B cell (primary cell): ENCODE data around the gene GIMAP8. TPM values are rescaled to one million over a fixed set of nuclear protein-coding genes. Genes with fewer than 3 reads are reported as not detected.
A peak's percentile ranks its signal among the peaks of the same experiment; 100 is the strongest.

ENCODE experiments used
- ATAC-seq: fragments of 200-7000 bp; cut with Tn5 transposase; one replicate; pipeline ENCODE4 v1.10.0; 2021; ENCODE audit warnings: low read depth, mild to moderate bottlenecking, moderate number of reproducible peaks, moderate library complexity
- CTCF ChIA-PET: fragments of 350-600 bp; sonication (Branson Sonifier 250); formaldehyde crosslinking; loops from one replicate; lab custom pipeline; 2021; ENCODE audit warnings: antibody characterized with exemption, inconsistent platforms; lab: Charles Lee
- POLR2A ChIA-PET: fragments of 350-600 bp; sonication (Branson Sonifier 250); formaldehyde crosslinking; loops from one replicate; lab custom pipeline; 2021; ENCODE audit warnings: antibody characterized with exemption; lab: Charles Lee
- DNase-seq: peaks from one replicate; pipeline ENCODE4 v3.0.0; 2013
- H2AFZ ChIP-seq: 2 replicates; pipeline ENCODE4 v1.6.1; 2012; ENCODE audit warnings: mild to moderate bottlenecking, low read depth, low read length; ENCODE audit not compliant: insufficient read depth, poor library complexity, severe bottlenecking
- H3K27ac ChIP-seq, 2 donors: 1 replicate in 1 of 2; 2 replicates in 1 of 2; pipeline ENCODE4 v1.5.1; 2012 to 2013; ENCODE audit warnings: low read length in 2 of 2, mild to moderate bottlenecking in 2 of 2, moderate library complexity in 1 of 2
- H3K27me3 ChIP-seq, 4 experiments: fragments of 200-600 bp in 1 of 4; sonication (generic) in 1 of 4; replicated peaks in 1 of 4; 1 replicate in 2 of 4; 2 replicates in 2 of 4; pipeline versions ENCODE4 v1.6.1 to v1.7.0; 2013 to 2016; ENCODE audit warnings: low read length in 3 of 4, mild to moderate bottlenecking in 2 of 4, mixed read lengths in 1 of 4, moderate library complexity in 1 of 4; ENCODE audit not compliant: insufficient read depth in 4 of 4, control insufficient read depth in 3 of 4; ENCODE audit errors: control extremely low read depth in 1 of 4
- H3K36me3 ChIP-seq, 2 experiments: replicated peaks in 1 of 2; 1 replicate in 1 of 2; 2 replicates in 1 of 2; pipeline versions ENCODE4 v1.6.1 to v1.7.1; 2013; ENCODE audit warnings: low read length in 1 of 2; ENCODE audit not compliant: insufficient read depth in 2 of 2, control insufficient read depth in 1 of 2; ENCODE audit errors: control extremely low read depth in 1 of 2, extremely low read depth in 1 of 2
- H3K4me1 ChIP-seq, 2 donors: fragments of 200-600 bp in 1 of 2; sonication (generic) in 1 of 2; 1 replicate in 1 of 2; 2 replicates in 1 of 2; pipeline versions ENCODE4 v1.5.1 to v1.6.1; 2013 to 2017; ENCODE audit warnings: low read length in 2 of 2; ENCODE audit not compliant: control insufficient read depth in 2 of 2, insufficient read depth in 2 of 2
- H3K4me2 ChIP-seq: replicated peaks from 2 replicates; pipeline ENCODE3; 2012; ENCODE audit warnings: mild to moderate bottlenecking, low read depth, low read length; ENCODE audit not compliant: poor library complexity, severe bottlenecking
- H3K4me3 ChIP-seq, 5 experiments: fragments of 200-600 bp in 1 of 5; sonication (generic) in 1 of 5; 1 replicate in 3 of 5; 2 replicates in 2 of 5; pipeline versions ENCODE4 v1.5.1 to v1.7.0; 2011 to 2016; ENCODE audit warnings: low read length in 4 of 5, mild to moderate bottlenecking in 4 of 5, low read depth in 2 of 5, control low read depth in 1 of 5, moderate library complexity in 1 of 5; ENCODE audit not compliant: insufficient read depth in 1 of 5; ENCODE audit errors: control extremely low read depth in 1 of 5, extremely low read depth in 1 of 5
- H3K79me2 ChIP-seq: fragments of 200-600 bp; sonication (generic); one replicate; pipeline ENCODE4 v1.6.0; 2016; ENCODE audit warnings: low read length; ENCODE audit not compliant: control insufficient read depth, insufficient read depth
- H3K9ac ChIP-seq: fragments of 200-600 bp; sonication (generic); 2 replicates; pipeline ENCODE4 v1.6.1; 2017; ENCODE audit warnings: mild to moderate bottlenecking, low read length, moderate library complexity
- H3K9me3 ChIP-seq, 3 donors: one replicate each; pipeline versions ENCODE4 v1.6.1 to v1.7.1; 2013; ENCODE audit warnings: low read length in 2 of 3; ENCODE audit not compliant: control insufficient read depth in 2 of 3, insufficient read depth in 1 of 3; ENCODE audit errors: control extremely low read depth in 1 of 3
- H4K20me1 ChIP-seq: 2 replicates; pipeline ENCODE4 v1.6.0; 2012; ENCODE audit warnings: mild to moderate bottlenecking, low read length; ENCODE audit not compliant: insufficient read depth, control insufficient read depth, poor library complexity, severe bottlenecking
- H3K27ac Mint-ChIP-seq: one replicate; pipeline ENCODE4 v1.8.0; 2021; ENCODE audit warnings: mixed read lengths
- H3K27me3 Mint-ChIP-seq: one replicate; pipeline ENCODE4 v1.8.0; 2021; ENCODE audit warnings: mixed read lengths
- H3K4me1 Mint-ChIP-seq: one replicate; pipeline ENCODE4 v1.8.0; 2021; ENCODE audit warnings: mixed read lengths
- H3K4me3 Mint-ChIP-seq: one replicate; pipeline ENCODE4 v1.8.0; 2021; ENCODE audit warnings: mixed read lengths
- H3K9me3 Mint-ChIP-seq: one replicate; pipeline ENCODE4 v1.8.0; 2022; ENCODE audit warnings: mixed read lengths; ENCODE audit not compliant: insufficient read depth
- CTCF ChIP-seq: fragments of 200-600 bp; IDR thresholded peaks from one replicate; pipeline ENCODE4 v1.8.0; 2022; ENCODE audit warnings: antibody characterized with exemption, mild to moderate bottlenecking
- EZH2 ChIP-seq: IDR thresholded peaks from 2 replicates; pipeline ENCODE4 v1.6.1; 2012; ENCODE audit warnings: borderline replicate concordance, low read depth, mild to moderate bottlenecking, moderate library complexity, low read length; ENCODE audit not compliant: insufficient read depth, poor library complexity, severe bottlenecking
- WGBS: methylation state at CpG from one replicate; pipeline ENCODE4 v1.1.5; 2013; ENCODE audit warnings: missing lambda C conversion rate; ENCODE audit not compliant: insufficient coverage; 5-methylcytosine and 5-hydroxymethylcytosine counted together
- intact Hi-C: fragments of 100-400 bp; cut with micrococcal nuclease; formaldehyde crosslinking; loops from one replicate; pipeline ENCODE4 v1.10.0; 2022
- polyA plus RNA-seq: library from polyadenylated mRNA; depleted of rRNA; stranded (reverse); fragments of >200 nt; gene quantifications from 2 replicates; pipeline ENCODE4 v1.2.3, GENCODE V29; 2012
- total RNA-seq, 2 donors: library from RNA; stranded (reverse); fragments of 120-200 nt in 1 of 2; gene quantifications; 1 replicate in 1 of 2; 2 replicates in 1 of 2; pipeline versions ENCODE4 v1.2.3 to v1.2.4, GENCODE V29; 2013 to 2022

GIMAP8 gene
- total and polyA plus RNA-seq, 2 donors (not counting 1 experiment from before 2014, with no cell fraction given): 0.34 to 0.47 TPM

- Mint-ChIP-seq H3K27me3 (no peaks in the 10 kb centered on the region), H3K4me3 (peak overlapping the region; percentile 97), H3K27ac (peak overlapping the region; percentile 100), H3K9me3 (no peaks in the 10 kb centered on the region), H3K4me1 (peaks cover 62% of the 10 kb centered on the region)
- peaks cover 0 to 11% of the 10 kb centered on the region in 2 experiments for H3K36me3 ChIP-seq
- H3K27me3 ChIP-seq: no peaks in the 10 kb centered on the region
- ChIA-PET CTCF (interaction anchor here (0.8 to 5.3 kb wide), 9 partner anchors 12 to 49 kb away, joined by 3 to 71 read pairs (median 10); partner anchors contain the start of gene REPIN1), POLR2A (interaction anchor here (0.6 to 7.1 kb wide), 11 partner anchors 15 to 156 kb away, joined by 3 to 120 read pairs (median 5); partner anchors contain the start of gene REPIN1)
- under 1% methylated on average over 83 of the region's 86 CpGs for WGBS
- H3K9ac ChIP-seq: peak overlapping the region; percentile 94
- H3K4me2 ChIP-seq: peak overlapping the region; percentile 95
- H2AFZ ChIP-seq: peak overlapping the region; percentile 83
- H3K4me1 ChIP-seq: peaks cover 49 to 63% of the 10 kb centered on the region in 2 donors
- DNase-seq: peak; percentile 93
- peak; percentile 50 for ATAC-seq
- no peak for TF ChIP-seq EZH2
- TF ChIP-seq CTCF: peak; percentile 25
- H3K9me3 ChIP-seq: peaks cover 0 to 3% (median 0%) of the 10 kb centered on the region in 3 donors
- H3K79me2 ChIP-seq: peaks cover 26% of the 10 kb centered on the region
- H4K20me1 ChIP-seq: no peaks in the 10 kb centered on the region
- H3K27ac ChIP-seq: peak overlapping the region; percentile 93 to 97
- intact Hi-C loops: loop anchor here (1.0 to 10.0 kb wide), 7 partner anchors 16 to 1418 kb away; partner anchors contain the start of genes ACTR3C, LRRC61 and ZNF775
- H3K4me3 ChIP-seq: peak overlapping the region; percentile 61 to 90 (median 74)
Measured at GRCh38 chr7:150404805-150405583, 45.4 kb upstream of the GIMAP8 start.
